GM18502 (cell line): ENCODE data around the gene C21orf91.
"Not testable (repeated sequence)": the region's sequence is repeated elsewhere in the genome, so short reads cannot be mapped to it uniquely, and the experiment has no call there.

Source experiments
- ATAC-seq: cut with Tn5 transposase; IDR thresholded peaks from one replicate; pipeline ENCODE4 v1.9.1; 2021; ENCODE audit warnings: mild to moderate bottlenecking; ENCODE audit not compliant: unreplicated experiment, poor library complexity

The C21orf91 gene

GRCh38 chr21:17781524-17781923, 37.6 kb downstream of the C21orf91 start:
- no peak for ATAC-seq

GRCh38 chr21:17780539-17780938, 38.6 kb downstream of the C21orf91 start:
- ATAC-seq, result peak; percentile 54

GRCh38 chr21:17779980-17780379, 39.2 kb downstream of the C21orf91 start:
- ATAC-seq, result no peak

- ATAC-seq, result no peak
These were observed 39.7 kb downstream of the C21orf91 start for GRCh38 chr21:17779496-17779895.

- no peak for ATAC-seq
These were observed 41.9 kb downstream of the C21orf91 start for GRCh38 chr21:17777072-17777765.

- ATAC-seq, result peak; percentile 69
These were observed 43.6 kb downstream of the C21orf91 start for GRCh38 chr21:17775431-17776126.

GRCh38 chr21:17775021-17775420, 44.1 kb downstream of the C21orf91 start:
- ATAC-seq, result not testable (repeated sequence)

GRCh38 chr21:17769447-17769845, 49.7 kb downstream of the C21orf91 start:
- no peak for ATAC-seq

GRCh38 chr21:17768840-17769446, 50.2 kb downstream of the C21orf91 start:
- no peak for ATAC-seq

GRCh38 chr21:17765207-17765606, 53.9 kb downstream of the C21orf91 start:
- no peak for ATAC-seq

GRCh38 chr21:17763288-17764037, 55.7 kb downstream of the C21orf91 start:
- no peak for ATAC-seq

GRCh38 chr21:17759511-17760178, 59.5 kb downstream of the C21orf91 start:
- no peak for ATAC-seq

GRCh38 chr21:17758683-17759082, 60.5 kb downstream of the C21orf91 start:
- no peak for ATAC-seq

GRCh38 chr21:17757671-17758070, 61.5 kb downstream of the C21orf91 start:
- no peak for ATAC-seq

GRCh38 chr21:17753736-17754135, 65.4 kb downstream of the C21orf91 start:
- no peak for ATAC-seq

- no peak for ATAC-seq
These were observed 67.0 kb downstream of the C21orf91 start for GRCh38 chr21:17752171-17752570.

- no peak for ATAC-seq
These were observed 72.2 kb downstream of the C21orf91 start for GRCh38 chr21:17746920-17747319.

- no peak for ATAC-seq
These were observed 74.1 kb downstream of the C21orf91 start for GRCh38 chr21:17745086-17745485.

GRCh38 chr21:17742940-17743592, 76.1 kb downstream of the C21orf91 start:
- no peak for ATAC-seq

- no peak for ATAC-seq
These were observed 77.0 kb downstream of the C21orf91 start for GRCh38 chr21:17742181-17742580.
